RWPE2 (cell line): Measurements from ENCODE around the gene OR2S2.

Experiments used
- ATAC-seq: fragments of 200-7000 bp; cut with Tn5 transposase; 3 replicates; pipeline ENCODE4 v1.9.1; 2021; ENCODE audit warnings: low read depth
- DNase-seq: peaks from one replicate; pipeline ENCODE4 v3.0.0-alpha.2; 2020; ENCODE audit warnings: low spot score
- H3K27ac ChIP-seq: fragments of 450-650 bp; 2 replicates; pipeline ENCODE4 v1.5.1; 2017; ENCODE audit warnings: mild to moderate bottlenecking; ENCODE audit not compliant: poor library complexity, severe bottlenecking
- H3K27me3 ChIP-seq: fragments of 250-450 bp; sonication (Bioruptor Pico); 2 replicates; pipeline ENCODE4 v1.5.1; 2021; ENCODE audit warnings: mild to moderate bottlenecking, moderate library complexity; ENCODE audit not compliant: insufficient read depth, poor library complexity, severe bottlenecking
- H3K36me3 ChIP-seq: fragments of 250-450 bp; sonication (Bioruptor Pico); 2 replicates; pipeline ENCODE4 v1.5.1; 2020; ENCODE audit warnings: low read depth, mild to moderate bottlenecking, moderate library complexity
- H3K4me1 ChIP-seq: fragments of 250-450 bp; sonication (Bioruptor Pico); 2 replicates; pipeline ENCODE4 v1.5.1; 2021; ENCODE audit warnings: mild to moderate bottlenecking, moderate library complexity; ENCODE audit not compliant: insufficient read depth, poor library complexity, severe bottlenecking
- H3K4me3 ChIP-seq: fragments of 250-450 bp; sonication (Bioruptor Pico); 2 replicates; pipeline ENCODE4 v1.5.1; 2021; ENCODE audit warnings: mild to moderate bottlenecking, moderate library complexity; ENCODE audit not compliant: severe bottlenecking
- H3K9me3 ChIP-seq: fragments of 250-450 bp; sonication (Bioruptor Pico); 2 replicates; pipeline ENCODE4 v1.5.1; 2021; ENCODE audit warnings: mild to moderate bottlenecking, moderate library complexity; ENCODE audit not compliant: severe bottlenecking
- CTCF ChIP-seq: fragments of 450-650 bp; IDR thresholded peaks from one replicate; pipeline ENCODE4 v1.5.1; 2017; ENCODE audit warnings: mild to moderate bottlenecking, moderate library complexity; ENCODE audit not compliant: poor library complexity, severe bottlenecking

OR2S2 gene

GRCh38 chr9:35990155-35990554, 32.2 kb upstream of the OR2S2 start:
- DNase-seq: no peak
- H3K4me3 ChIP-seq: no peak overlapping the region
- H3K27me3 ChIP-seq: peaks cover 5% of the 10 kb centered on the region
- H3K9me3 ChIP-seq: no peaks in the 10 kb centered on the region
- H3K27ac ChIP-seq: no peak overlapping the region
- H3K4me1 ChIP-seq: no peaks in the 10 kb centered on the region
- no peak for TF ChIP-seq CTCF
- ATAC-seq: no peak
- H3K36me3 ChIP-seq: no peaks in the 10 kb centered on the region

- no peaks in the 10 kb centered on the region for H3K9me3 ChIP-seq
- ATAC-seq (no peak), DNase-seq (no peak)
- no peak overlapping the region for H3K27ac ChIP-seq
- no peak overlapping the region for H3K4me3 ChIP-seq
- no peaks in the 10 kb centered on the region for H3K36me3 ChIP-seq
- H3K4me1 ChIP-seq: no peaks in the 10 kb centered on the region
- peaks cover 14% of the 10 kb centered on the region for H3K27me3 ChIP-seq
- no peak for TF ChIP-seq CTCF
Observed at GRCh38 chr9:35984021-35984420, 26.1 kb upstream of the OR2S2 start.

- no peaks in the 10 kb centered on the region for H3K9me3 ChIP-seq
- no peaks in the 10 kb centered on the region for H3K36me3 ChIP-seq
- ATAC-seq (no peak), DNase-seq (no peak)
- peaks cover 9% of the 10 kb centered on the region for H3K27me3 ChIP-seq
- no peak overlapping the region for H3K27ac ChIP-seq
- no peaks in the 10 kb centered on the region for H3K4me1 ChIP-seq
- H3K4me3 ChIP-seq: no peak overlapping the region
- TF ChIP-seq CTCF: no peak
Observed at GRCh38 chr9:35981699-35982098, 23.7 kb upstream of the OR2S2 start.

- no peak for TF ChIP-seq CTCF
- Histone ChIP-seq H3K4me3 (no peak overlapping the region), H3K27ac (no peak overlapping the region), H3K27me3 (peaks cover 9% of the 10 kb centered on the region), H3K36me3 (no peaks in the 10 kb centered on the region), H3K4me1 (no peaks in the 10 kb centered on the region), H3K9me3 (no peaks in the 10 kb centered on the region)
- ATAC-seq (no peak), DNase-seq (no peak)
Observed at GRCh38 chr9:35980289-35981011, 22.5 kb upstream of the OR2S2 start.

GRCh38 chr9:35978792-35979191, 20.8 kb upstream of the OR2S2 start:
- DNase-seq: no peak
- Histone ChIP-seq H3K4me1 (no peaks in the 10 kb centered on the region), H3K9me3 (peaks cover 3% of the 10 kb centered on the region), H3K36me3 (no peaks in the 10 kb centered on the region), H3K4me3 (no peak overlapping the region), H3K27ac (no peak overlapping the region), H3K27me3 (peaks cover 9% of the 10 kb centered on the region)
- no peak for ATAC-seq
- no peak for TF ChIP-seq CTCF
